Measurements from ENCODE around the gene GAL3ST3.

- TF ChIP-seq EP300 (IDR thresholded peaks at IDR 0.05; ENCODE audit: low read depth) (no peak), CTCF (IDR thresholded peaks at IDR 0.05) (no peak)
Measured at GRCh38 chr11:66004186-66004585, 44.8 kb downstream of the GAL3ST3 start.
